Large intestine (tissue), 3 donors: Measurements from ENCODE around the gene PRKCE. TPM values are rescaled to one million over a fixed set of nuclear protein-coding genes. Genes with fewer than 3 reads are reported as not detected.

Experiments
- DNase-seq, 2 donors: peaks; one replicate each; pipeline versions ENCODE4 v3.0.0 to v3.0.0-alpha.2; 2013
- H3K27ac ChIP-seq: one replicate; pipeline ENCODE4 v1.5.1; 2013; ENCODE audit warnings: low read length
- H3K27me3 ChIP-seq: 2 replicates; pipeline ENCODE4 v1.6.1; 2013; ENCODE audit warnings: low read length; ENCODE audit not compliant: control insufficient read depth, insufficient read depth
- H3K36me3 ChIP-seq: 2 replicates; pipeline ENCODE4 v1.6.1; 2013; ENCODE audit warnings: low read length; ENCODE audit not compliant: control insufficient read depth, insufficient read depth
- H3K4me1 ChIP-seq: one replicate; pipeline ENCODE4 v1.6.1; 2013; ENCODE audit warnings: low read length; ENCODE audit not compliant: control insufficient read depth, insufficient read depth
- H3K4me3 ChIP-seq: one replicate; pipeline ENCODE4 v1.5.1; 2013; ENCODE audit warnings: low read length
- H3K9me3 ChIP-seq: one replicate; pipeline ENCODE4 v1.6.1; 2013; ENCODE audit warnings: mild to moderate bottlenecking, low read depth, low read length, moderate library complexity; ENCODE audit not compliant: control insufficient read depth
- WGBS: methylation state at CpG from one replicate; pipeline ENCODE4 v1.1.5; 2013; ENCODE audit warnings: low lambda C conversion rate; ENCODE audit not compliant: insufficient coverage; 5-methylcytosine and 5-hydroxymethylcytosine counted together
- polyA plus RNA-seq: library from polyadenylated mRNA; unstranded; fragments of 120-200 nt; gene quantifications from one replicate; pipeline ENCODE4 v1.2.1, GENCODE V29; 2013

Gene PRKCE
- polyA plus RNA-seq, 1 donor, result 13.0 TPM

DNA sequence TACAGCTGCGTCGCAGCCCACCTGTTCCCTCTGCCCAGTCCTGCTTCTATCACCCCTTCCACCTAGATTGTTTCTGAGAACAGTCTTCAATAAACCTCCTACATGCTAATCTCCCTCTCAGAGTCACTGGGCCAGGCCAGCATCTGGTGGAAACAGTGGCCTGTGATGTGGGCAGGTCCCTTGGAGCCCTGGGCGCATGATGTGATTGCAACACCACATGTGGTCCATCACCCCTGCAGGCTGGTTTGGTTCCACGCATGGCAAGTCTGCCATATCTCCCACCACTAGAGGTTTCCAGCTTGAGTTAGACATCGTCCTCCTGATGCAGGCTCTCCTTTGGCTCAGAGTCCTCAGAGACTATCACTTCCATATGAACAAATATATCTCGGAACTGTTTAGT is 83.5 kb downstream of the PRKCE start:
- H3K27me3 ChIP-seq, result no peaks in the 10 kb centered on the region
- no CpG with 5 or more reads among the region's 6 CpGs for WGBS

DNA sequence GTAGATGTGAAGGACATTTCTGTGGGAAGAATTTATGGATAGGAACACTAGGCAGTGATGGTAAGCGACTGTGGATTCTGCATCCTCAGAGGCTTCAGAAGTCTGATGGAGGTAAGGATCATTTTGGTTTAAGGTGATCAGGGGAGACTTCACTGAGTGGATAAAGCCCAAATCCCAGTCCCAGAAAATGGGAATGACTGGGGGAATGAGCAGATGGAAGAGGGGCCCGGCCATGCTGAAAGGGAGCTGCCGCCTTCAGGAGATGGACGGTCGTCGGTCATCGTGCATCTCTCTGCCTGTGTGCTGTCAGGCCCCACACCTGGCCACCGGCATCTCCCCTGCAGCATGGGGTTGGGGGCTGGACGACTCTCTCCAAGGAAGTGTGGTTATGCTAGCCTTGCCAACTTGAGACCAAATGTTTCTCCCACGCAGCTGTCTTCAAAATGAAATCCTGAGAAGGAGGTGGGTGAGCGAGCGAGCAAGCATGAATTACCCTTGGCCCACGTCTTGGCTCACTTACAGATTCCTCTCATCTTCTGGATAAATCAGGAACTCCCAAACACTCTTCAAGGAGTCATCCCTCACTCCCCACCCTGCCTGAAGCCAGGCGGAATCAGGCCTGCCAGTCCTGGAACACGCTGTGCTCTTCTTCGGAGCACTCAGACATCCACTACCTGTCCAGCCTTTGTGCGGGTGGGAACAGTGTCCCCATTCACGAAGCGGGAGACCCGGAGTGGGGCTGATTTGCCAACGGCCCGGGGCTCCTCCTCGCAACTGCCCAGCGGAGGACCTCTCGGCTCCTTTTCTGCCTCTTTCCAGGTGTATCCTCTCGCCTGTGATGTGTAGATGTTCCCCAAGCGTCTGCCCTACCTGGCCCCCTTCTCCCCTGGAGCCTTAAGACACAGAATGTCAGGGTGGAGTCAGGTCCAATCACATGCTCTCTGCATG is 85.6 kb downstream of the PRKCE start:
- no peak for DNase-seq
- Histone ChIP-seq H3K27ac (no peak overlapping the region), H3K36me3 (no peaks in the 10 kb centered on the region), H3K4me1 (no peaks in the 10 kb centered on the region), H3K27me3 (no peaks in the 10 kb centered on the region), H3K4me3 (no peak overlapping the region), H3K9me3 (no peaks in the 10 kb centered on the region)
- no CpG with 5 or more reads among the region's 27 CpGs for WGBS

More for the DNA sequence above, 83.5 kb downstream of the PRKCE start:
- H3K36me3 ChIP-seq, result no peaks in the 10 kb centered on the region
- no peaks in the 10 kb centered on the region for H3K4me1 ChIP-seq
- no peak overlapping the region for H3K4me3 ChIP-seq
- DNase-seq, result no peak
- no peaks in the 10 kb centered on the region for H3K9me3 ChIP-seq
- no peak overlapping the region for H3K27ac ChIP-seq

DNA sequence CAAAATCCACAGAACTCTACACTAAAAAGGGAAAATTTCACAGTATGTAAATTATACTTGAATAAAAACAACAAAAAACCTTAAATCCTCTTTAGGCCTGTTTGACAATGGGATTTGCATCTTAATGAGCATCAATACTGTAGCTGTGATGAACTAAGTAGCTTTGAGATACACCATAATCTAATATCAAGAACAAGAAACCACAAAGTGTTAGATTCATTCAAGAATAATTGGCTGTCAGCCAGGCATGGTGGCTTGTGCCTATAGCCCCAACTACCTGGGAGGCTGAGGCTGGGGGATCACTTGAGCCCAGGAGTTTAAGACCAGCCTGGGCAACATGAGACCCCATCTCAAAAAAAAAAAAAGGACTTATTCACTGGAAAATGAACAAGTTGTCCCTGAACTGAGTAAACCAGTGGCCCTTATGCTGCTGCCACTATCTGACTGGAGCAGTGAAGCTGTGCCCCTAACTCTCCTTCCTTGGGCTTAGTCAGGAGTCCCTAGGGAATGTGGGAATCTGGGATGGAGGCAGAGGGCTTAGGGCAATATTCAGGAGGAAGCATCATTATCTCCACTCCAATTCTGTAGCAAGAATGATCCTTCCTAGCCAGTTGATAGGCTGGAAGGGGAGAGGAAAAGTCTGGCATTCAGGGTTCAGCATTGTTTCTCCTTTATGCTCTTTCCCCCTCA is 88.5 kb downstream of the PRKCE start:
- H3K4me1 ChIP-seq, result no peaks in the 10 kb centered on the region
- H3K4me3 ChIP-seq, result no peak overlapping the region
- DNase-seq, result no peak

DNA sequence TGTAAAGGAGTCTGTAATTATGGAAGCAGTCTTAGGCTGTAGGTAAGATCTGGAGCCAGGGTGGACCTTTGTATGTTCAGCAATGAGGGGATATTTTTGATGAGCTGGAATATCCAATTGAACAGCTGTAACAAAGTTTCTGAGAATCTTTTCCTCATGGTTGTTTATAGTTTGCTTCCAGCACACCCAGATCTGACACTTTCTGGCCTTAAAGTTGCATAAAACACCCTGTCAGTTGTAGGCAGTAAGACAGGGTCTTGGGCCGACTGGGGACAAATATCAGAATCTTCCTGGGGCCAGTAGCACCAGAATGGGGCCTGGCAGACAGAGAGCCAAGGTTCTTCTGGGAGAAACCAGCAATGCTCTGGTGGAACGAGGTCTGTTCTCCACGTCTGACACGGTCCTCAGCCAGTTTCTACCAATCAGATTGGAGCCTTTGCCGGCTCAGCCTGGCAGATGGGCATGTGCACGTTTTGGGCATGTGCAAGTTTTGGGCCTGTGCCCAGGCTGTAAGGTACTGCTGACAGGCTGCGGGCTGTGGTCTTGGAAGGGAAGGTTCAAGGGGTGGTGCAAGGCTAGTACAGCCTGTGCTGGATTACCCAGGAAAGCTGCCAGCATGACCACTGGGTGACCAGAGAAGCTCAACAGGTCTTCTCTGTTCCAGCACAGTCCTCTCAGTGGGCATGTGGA is 89.8 kb downstream of the PRKCE start:
- Histone ChIP-seq H3K27ac (no peak overlapping the region), H3K36me3 (no peaks in the 10 kb centered on the region), H3K4me1 (no peaks in the 10 kb centered on the region), H3K4me3 (no peak overlapping the region), H3K27me3 (no peaks in the 10 kb centered on the region), H3K9me3 (no peaks in the 10 kb centered on the region)
- no CpG with 5 or more reads among the region's 7 CpGs for WGBS
- DNase-seq, result no peak

More for the DNA sequence above, 88.5 kb downstream of the PRKCE start:
- no peaks in the 10 kb centered on the region for H3K36me3 ChIP-seq
- no peaks in the 10 kb centered on the region for H3K9me3 ChIP-seq
- no peaks in the 10 kb centered on the region for H3K27me3 ChIP-seq
- no peak overlapping the region for H3K27ac ChIP-seq

DNA sequence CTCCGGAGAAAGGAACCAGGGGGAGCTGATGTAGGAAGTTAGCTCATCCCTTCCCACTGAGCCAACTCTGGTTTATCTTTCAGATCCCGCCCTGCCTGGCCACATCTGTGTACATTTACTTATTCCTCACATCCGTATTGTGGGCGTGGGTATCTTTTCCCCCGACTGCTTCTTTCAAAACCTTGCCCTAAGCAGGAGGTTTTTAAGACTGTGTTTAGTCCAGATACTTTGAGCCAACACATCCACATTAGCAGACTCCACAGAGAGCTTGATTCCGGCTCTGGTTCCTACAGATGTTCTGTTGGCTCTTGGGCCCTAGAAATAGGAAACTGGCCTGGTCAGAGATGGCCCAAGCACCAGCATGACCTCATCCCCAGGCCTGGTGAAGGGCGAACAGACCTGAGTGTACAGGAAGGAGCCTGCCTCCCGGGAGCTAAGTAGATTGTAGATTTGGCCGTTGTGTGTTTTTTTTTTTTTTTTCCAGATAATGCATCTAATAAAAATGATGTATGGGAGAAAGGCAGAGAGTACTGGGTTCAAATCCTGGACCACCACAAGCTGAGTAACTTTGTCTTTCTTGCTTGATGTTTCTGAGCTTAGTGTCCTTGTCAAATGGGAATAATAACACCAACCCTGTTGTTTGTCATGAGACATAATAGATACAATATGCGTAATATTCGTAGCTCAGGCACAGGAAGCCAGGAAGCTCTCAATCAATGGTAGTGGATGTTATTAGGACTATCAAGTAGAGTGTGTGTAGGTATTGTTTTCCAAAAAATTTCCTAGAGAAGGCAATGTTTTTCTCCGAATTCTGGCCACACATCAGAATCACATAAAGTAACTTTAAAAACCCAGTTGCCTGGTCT is 92.3 kb downstream of the PRKCE start:
- no peaks in the 10 kb centered on the region for H3K27me3 ChIP-seq
- DNase-seq, result peak in 1 of 2 donors; percentile 34
- no peaks in the 10 kb centered on the region for H3K36me3 ChIP-seq
- WGBS, result 100% methylated on average over 3 of the region's 12 CpGs
- H3K4me1 ChIP-seq, result no peaks in the 10 kb centered on the region
- H3K9me3 ChIP-seq, result peaks cover 4% of the 10 kb centered on the region
- peak overlapping the region; percentile 25 for H3K27ac ChIP-seq
- H3K4me3 ChIP-seq, result no peak overlapping the region

DNA sequence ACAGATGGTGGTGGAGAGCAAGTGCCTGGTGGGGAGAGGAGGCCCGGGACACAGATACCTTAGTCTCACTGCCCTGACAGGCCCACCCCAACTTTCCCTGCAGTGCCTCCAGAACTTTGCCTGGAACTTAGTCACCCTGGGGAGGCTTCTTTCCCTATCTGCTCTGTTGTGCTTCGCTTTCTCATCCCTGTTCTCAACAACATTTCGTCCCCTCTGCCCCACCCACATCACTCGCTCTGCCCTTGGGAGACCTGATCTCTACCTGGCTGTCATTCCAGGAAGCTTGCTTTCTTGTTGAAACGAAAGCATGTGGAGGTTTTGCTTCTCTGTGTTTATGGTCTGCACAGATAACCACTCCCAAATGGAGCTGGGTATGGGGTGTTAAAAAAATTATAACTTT is 93.8 kb downstream of the PRKCE start:
- no peak overlapping the region for H3K4me3 ChIP-seq
- no peaks in the 10 kb centered on the region for H3K36me3 ChIP-seq
- H3K4me1 ChIP-seq, result no peaks in the 10 kb centered on the region
- peaks cover 4% of the 10 kb centered on the region for H3K9me3 ChIP-seq
- DNase-seq, result no peak
- 50% methylated on average over 1 of the region's 5 CpGs for WGBS
- H3K27me3 ChIP-seq, result no peaks in the 10 kb centered on the region
- no peak overlapping the region for H3K27ac ChIP-seq

DNA sequence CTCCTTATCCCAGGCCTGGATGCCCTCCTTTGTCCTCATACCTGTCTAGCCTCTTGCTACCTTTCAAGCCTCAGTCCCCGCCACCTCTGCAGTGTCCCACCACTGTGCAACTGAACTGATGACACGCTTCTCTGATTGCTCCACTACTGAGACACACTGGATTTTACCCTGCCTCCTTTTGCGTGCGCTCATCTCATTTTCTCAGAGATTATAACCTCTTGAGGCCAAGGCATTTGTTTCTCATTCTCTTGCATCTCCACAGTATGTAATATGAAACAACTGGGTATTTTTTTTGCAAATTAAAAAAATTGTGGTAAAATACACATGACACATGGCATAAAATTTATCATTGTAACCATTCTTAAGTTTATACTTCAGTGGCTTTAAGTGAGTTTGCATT is 95.4 kb downstream of the PRKCE start:
- no CpG with 5 or more reads among the region's 4 CpGs for WGBS
- Histone ChIP-seq H3K27me3 (no peaks in the 10 kb centered on the region), H3K9me3 (peaks cover 4% of the 10 kb centered on the region), H3K36me3 (no peaks in the 10 kb centered on the region), H3K4me3 (no peak overlapping the region), H3K4me1 (no peaks in the 10 kb centered on the region), H3K27ac (no peak overlapping the region)
- no peak for DNase-seq

DNA sequence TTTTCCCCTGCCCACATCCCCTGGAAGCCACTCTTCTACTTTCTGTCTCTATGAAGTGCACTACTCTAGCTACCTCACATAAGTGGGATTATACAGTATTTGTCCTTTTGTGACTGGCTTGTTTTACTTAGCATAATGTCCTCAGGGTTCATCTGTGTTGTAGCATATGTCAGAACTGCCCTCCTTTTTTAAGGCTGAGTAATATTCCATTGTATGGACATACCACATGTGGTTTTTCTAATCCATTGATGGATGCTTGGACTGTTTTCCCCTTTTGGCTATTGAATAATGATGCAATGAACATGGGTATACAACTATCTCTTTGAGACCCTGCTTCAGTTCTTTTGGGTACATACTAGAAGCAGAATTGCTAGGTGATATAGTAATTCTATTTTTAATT is 95.9 kb downstream of the PRKCE start:
- peaks cover 4% of the 10 kb centered on the region for H3K9me3 ChIP-seq
- no peaks in the 10 kb centered on the region for H3K27me3 ChIP-seq
- no peak for DNase-seq
- no peak overlapping the region for H3K27ac ChIP-seq
- H3K36me3 ChIP-seq, result no peaks in the 10 kb centered on the region
- no peaks in the 10 kb centered on the region for H3K4me1 ChIP-seq
- no peak overlapping the region for H3K4me3 ChIP-seq

DNA sequence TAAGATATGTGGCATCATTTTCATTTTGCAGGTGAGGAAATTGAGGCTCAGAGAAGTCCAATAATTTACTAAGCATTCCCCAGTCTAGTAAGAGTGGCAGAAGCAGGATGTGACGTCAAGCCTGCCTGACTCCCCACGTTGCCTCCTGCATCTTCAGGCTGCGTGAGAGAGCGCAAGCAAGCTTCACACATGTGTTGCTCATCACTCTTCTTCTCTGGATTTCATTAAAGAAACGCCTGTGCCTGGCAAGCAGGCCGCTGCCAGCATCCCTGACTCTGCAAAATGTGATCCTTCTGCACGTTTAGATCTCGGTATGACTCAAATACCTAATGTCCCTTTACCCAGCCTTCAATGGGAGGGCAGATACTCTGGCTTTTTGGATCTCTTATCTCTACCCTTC is 96.8 kb downstream of the PRKCE start:
- DNase-seq, result no peak
- H3K36me3 ChIP-seq, result no peaks in the 10 kb centered on the region
- H3K27ac ChIP-seq, result no peak overlapping the region
- peaks cover 4% of the 10 kb centered on the region for H3K9me3 ChIP-seq
- H3K4me1 ChIP-seq, result no peaks in the 10 kb centered on the region
- WGBS, result no CpG with 5 or more reads among the region's 8 CpGs
- no peak overlapping the region for H3K4me3 ChIP-seq
- H3K27me3 ChIP-seq, result no peaks in the 10 kb centered on the region

DNA sequence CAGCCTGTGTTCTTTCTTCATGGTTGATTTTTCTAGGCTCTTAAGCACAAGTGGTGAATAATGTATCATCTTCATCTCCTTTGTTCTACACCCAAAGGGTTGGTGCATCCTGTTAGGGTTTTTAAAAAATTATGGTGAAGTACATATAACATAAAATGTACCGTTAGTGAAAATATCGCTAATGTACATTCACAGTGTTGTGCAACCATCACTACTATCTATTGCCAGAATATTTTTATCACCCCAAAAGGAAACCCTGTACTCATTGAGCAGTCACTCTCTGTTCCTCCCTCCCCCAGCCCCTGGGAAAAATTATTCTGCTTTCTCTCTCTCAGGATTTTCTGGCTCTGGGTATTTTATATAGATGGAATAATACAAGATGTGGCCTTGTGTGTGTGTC is 98.5 kb downstream of the PRKCE start:
- H3K4me3 ChIP-seq, result no peak overlapping the region
- DNase-seq, result no peak
- 100% methylated on average over 1 of the region's 2 CpGs for WGBS

More for the DNA sequence above, 98.5 kb downstream of the PRKCE start:
- no peaks in the 10 kb centered on the region for H3K36me3 ChIP-seq
- H3K27ac ChIP-seq, result no peak overlapping the region
- no peaks in the 10 kb centered on the region for H3K4me1 ChIP-seq
- H3K9me3 ChIP-seq, result peaks cover 4% of the 10 kb centered on the region
- no peaks in the 10 kb centered on the region for H3K27me3 ChIP-seq
